K562 (cell line): Measurements from ENCODE around the gene ZFYVE19. TPM values are rescaled to one million over a fixed set of nuclear protein-coding genes. Genes with fewer than 3 reads are reported as not detected.

Source experiments
- ATAC-seq: fragments of 200-7000 bp; cut with Tn5 transposase; 3 replicates; pipeline ENCODE4 v1.9.1; 2020; ENCODE audit warnings: moderate library complexity
- BruUV-seq: library from RNA; stranded (reverse); fragments of 400-500 nt; replicated peaks from 2 replicates; lab custom pipeline; 2021; lab: Mats Ljungman, UMichigan
- CTCF ChIA-PET: fragments of 300-600 bp; formaldehyde crosslinking; extraction: SDS; loops from one replicate; lab custom pipeline; 2021; ENCODE audit warnings: low intra/inter-chr PET ratio; lab: Yijun Ruan, JAX
- POLR2A ChIA-PET: fragments of 300-600, 350-650 bp; sonication (Branson Sonifier 250); formaldehyde crosslinking; extraction: SDS; loops from one replicate; lab custom pipeline; 2021; ENCODE audit warnings: antibody characterized with exemption, inconsistent platforms; lab: Yijun Ruan, JAX
- DNase-seq, 4 experiments: peaks; one replicate each; pipeline versions ENCODE4 v3.0.0 to v3.0.0-alpha.2; 2011 to 2018; ENCODE audit warnings: low spot score in 3 of 4, mixed read lengths in 3 of 4; ENCODE audit errors: extremely low read depth in 1 of 4
- FAIRE-seq: peaks from 2 replicates; lab custom pipeline; 2011; peaks lifted over from hg19 to GRCh38; lab: Jason Lieb, UNC
- H2AFZ ChIP-seq: 2 replicates; pipeline ENCODE4 v1.6.0; 2011; ENCODE audit warnings: low read depth, low read length, control low read depth, inconsistent platforms
- H3K27ac ChIP-seq: fragments of 200-600 bp; 3 replicates; pipeline ENCODE4 v1.8.0; 2011; ENCODE audit warnings: low read depth, mild to moderate bottlenecking, control low read depth, inconsistent platforms, low read length, moderate library complexity, mixed read lengths; ENCODE audit errors: extremely low read depth
- H3K27me3 ChIP-seq, 2 experiments: fragments of 300-600 bp in 1 of 2; 2 replicates in 1 of 2; 3 replicates in 1 of 2; pipeline versions ENCODE4 v1.6.0 to v1.8.0; 2011; ENCODE audit warnings: inconsistent platforms in 2 of 2, low read length in 2 of 2, mild to moderate bottlenecking in 1 of 2, mixed read lengths in 1 of 2, moderate library complexity in 1 of 2; ENCODE audit not compliant: control insufficient read depth in 2 of 2, insufficient read depth in 2 of 2
- H3K36me3 ChIP-seq: fragments of 300-600 bp; 3 replicates; pipeline ENCODE4 v1.8.0; 2011; ENCODE audit warnings: mild to moderate bottlenecking, low read length, inconsistent platforms; ENCODE audit not compliant: control insufficient read depth, insufficient read depth
- H3K4me1 ChIP-seq, 2 experiments: fragments of 200-600 bp in 1 of 2; replicated peaks in 1 of 2; 2 replicates in 1 of 2; 3 replicates in 1 of 2; pipeline versions ENCODE4 v1.5.1 to v1.8.0; 2011; ENCODE audit warnings: inconsistent platforms in 2 of 2, low read length in 2 of 2, mild to moderate bottlenecking in 1 of 2, mixed read lengths in 1 of 2, moderate library complexity in 1 of 2; ENCODE audit not compliant: control insufficient read depth in 2 of 2, insufficient read depth in 2 of 2
- H3K4me2 ChIP-seq: 2 replicates; pipeline ENCODE4 v1.6.1; 2011; ENCODE audit warnings: low read length, control low read depth, inconsistent platforms, mixed read lengths; ENCODE audit not compliant: insufficient read depth
- H3K4me3 ChIP-seq: fragments of 200-600 bp; sonication (generic), shearing (Covaris generic); 2 replicates; pipeline ENCODE4 v1.5.1; 2016; ENCODE audit warnings: control low read depth, inconsistent platforms
- H3K79me2 ChIP-seq: fragments of 200-600 bp; 3 replicates; pipeline ENCODE4 v1.8.0; 2011; ENCODE audit warnings: low read length, inconsistent platforms; ENCODE audit not compliant: control insufficient read depth, insufficient read depth
- H3K9ac ChIP-seq, 2 experiments: 2 replicates each; pipeline versions ENCODE4 v1.6.0 to v1.6.1; 2011; ENCODE audit warnings: low read depth in 2 of 2, low read length in 2 of 2, control low read depth in 1 of 2, inconsistent platforms in 1 of 2, mild to moderate bottlenecking in 1 of 2, mixed read lengths in 1 of 2; ENCODE audit not compliant: insufficient read depth in 1 of 2
- H3K9me1 ChIP-seq: one replicate; pipeline ENCODE4 v1.6.0; 2011; ENCODE audit warnings: inconsistent platforms, mild to moderate bottlenecking, low read length, moderate library complexity; ENCODE audit not compliant: control insufficient read depth, insufficient read depth
- H3K9me3 ChIP-seq: replicated peaks from 2 replicates; pipeline ENCODE4 v1.5.1; 2011; ENCODE audit warnings: low read depth, low read length, inconsistent platforms; ENCODE audit not compliant: control insufficient read depth, insufficient read depth
- H4K20me1 ChIP-seq: replicated peaks from 2 replicates; pipeline ENCODE4 v1.6.1; 2011; ENCODE audit warnings: low read length, inconsistent platforms, mixed read lengths; ENCODE audit not compliant: control insufficient read depth, insufficient read depth
- E2F3 ChIP-seq: fragments of 250-450 bp; sonication (Bioruptor Pico); IDR thresholded peaks from 2 replicates; pipeline ENCODE4 v1.4.0; 2020; ENCODE audit warnings: mild to moderate bottlenecking
- ERF ChIP-seq: fragments of 450-650 bp; formaldehyde crosslinking; IDR thresholded peaks from 2 replicates; pipeline ENCODE4 v1.4.0; 2020; ENCODE audit warnings: mild to moderate bottlenecking, mixed read lengths
- L3MBTL2 ChIP-seq: fragments of 450-650 bp; IDR thresholded peaks from 2 replicates; pipeline ENCODE4 v1.6.1; 2016; ENCODE audit warnings: mild to moderate bottlenecking, moderate library complexity
- SMAD4 ChIP-seq: fragments of 250-450 bp; sonication (Bioruptor Pico); conservative IDR thresholded peaks from 2 replicates; pipeline ENCODE4 v1.8.0; 2021; ENCODE audit warnings: inconsistent platforms, mild to moderate bottlenecking, moderate library complexity
- ZNF184 ChIP-seq: sonication (generic); formaldehyde crosslinking; IDR thresholded peaks from 2 replicates; pipeline ENCODE4 v1.5.0; 2020; ENCODE audit warnings: missing genetic modification reagents
- ZNF583 ChIP-seq: fragments of 250-450 bp; sonication (Bioruptor Pico); IDR thresholded peaks from 2 replicates; pipeline ENCODE4 v1.4.0; 2020
- WGBS: fragments of 100-300 bp; shearing (Covaris generic); methylation state at CpG from one replicate; pipeline ENCODE4 v1.1.6; 2016; ENCODE audit warnings: low coverage, mixed read lengths; ENCODE audit not compliant: insufficient coverage; ENCODE audit errors: missing lambda C conversion rate; 5-methylcytosine and 5-hydroxymethylcytosine counted together
- in situ Hi-C: fragments of 300-500 bp; cut with MboI; formaldehyde crosslinking; loops from 4 replicates; pipeline ENCODE4 v1.15.0; 2018; ENCODE audit warnings: inconsistent platforms, mixed read lengths
- intact Hi-C: fragments of 100-400 bp; cut with micrococcal nuclease; formaldehyde crosslinking; loops from 2 replicates; pipeline ENCODE4 v1.14.2; 2022
- polyA plus RNA-seq, 8 experiments: library from polyadenylated mRNA; depleted of rRNA in 4 of 8; stranded (reverse) in 5 of 8; unstranded in 3 of 8; fragments of >200 nt; fragmentation: Nextera tagmentation in 2 of 8; fragmentation: Illumina TruSeq in 1 of 8; extraction: Ambion mirVana in 2 of 8; extraction: Trizol in 1 of 8; gene quantifications; 2 replicates each; pipeline versions ENCODE4 v1.2.1 to v1.2.3, GENCODE V29; 2011 to 2014; ENCODE audit warnings: inconsistent platforms in 1 of 8, missing spikeins in 1 of 8
- total RNA-seq, 7 experiments: library from RNA; depleted of rRNA in 6 of 7; stranded (reverse); fragments of >200 nt in 6 of 7; fragmentation: Illumina TruSeq in 2 of 7; extraction: Trizol in 2 of 7; gene quantifications; 2 replicates each; pipeline versions ENCODE4 v1.2.1 to v1.2.3, GENCODE V29; 2011 to 2021; ENCODE audit warnings: low replicate concordance in 1 of 7
- TF ChIP-seq, protein P1 (sequence below): fragments of 450-650 bp; formaldehyde crosslinking; IDR thresholded peaks from 2 replicates; pipeline ENCODE4 v1.4.0; 2022; ENCODE audit warnings: mild to moderate bottlenecking, moderate library complexity
- TF ChIP-seq, protein P2 (sequence below): fragments of 250-450 bp; sonication (Bioruptor Pico); IDR thresholded peaks from 2 replicates; pipeline ENCODE4 v1.9.0; 2021; ENCODE audit warnings: mild to moderate bottlenecking
- TF ChIP-seq, protein P3 (sequence below): fragments of 450-650 bp; IDR thresholded peaks from 2 replicates; pipeline ENCODE4 v1.6.1; 2017; ENCODE audit warnings: antibody characterized with exemption, mild to moderate bottlenecking

The ZFYVE19 gene
- total and polyA plus RNA-seq, 9 of the 15 experiments (the other 6 are each of a cell fraction or from before 2014, with no cell fraction given): 1.5 to 36.8 (median 19.9) TPM

DNA sequence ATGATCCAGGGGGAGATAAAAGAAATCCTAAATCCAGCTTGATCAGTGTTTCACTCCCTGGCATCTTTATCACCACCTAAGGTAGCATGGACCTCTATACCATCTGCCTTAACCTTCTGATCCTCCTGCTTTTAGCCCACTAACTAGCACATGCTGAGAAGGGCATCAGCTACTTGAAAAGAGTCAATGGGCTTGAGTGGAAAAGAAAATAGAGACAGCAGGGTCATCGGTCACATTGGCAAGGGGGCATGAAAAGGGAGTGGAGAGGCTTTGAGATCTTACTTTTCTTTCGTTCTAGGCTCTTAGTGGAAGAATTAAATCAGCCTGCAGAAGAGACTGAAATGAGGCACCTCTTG lies 239 bp upstream of the ZFYVE19 start:
- WGBS: 0% methylated on average over 2 of the region's 2 CpGs
- POLR2A ChIA-PET: interaction anchor here (0.8 to 1.8 kb wide), 3 partner anchors 9 to 24 kb away, joined by 3 to 12 read pairs (median 3); no protein-coding TSS in a partner anchor
- no peak for ATAC-seq
- Histone ChIP-seq H3K27ac (peak overlapping the region; percentile 95), H3K36me3 (peaks cover 29% of the 10 kb centered on the region), H2AFZ (peak overlapping the region; percentile 100), H3K9me1 (peaks cover 3% of the 10 kb centered on the region), H3K9ac (peak overlapping the region; percentile 96 to 98), H3K79me2 (peaks cover 19% of the 10 kb centered on the region), H3K4me2 (peak overlapping the region; percentile 98), H3K27me3 (no peaks in the 10 kb centered on the region), H3K4me3 (peak overlapping the region; percentile 81), H4K20me1 (no peaks in the 10 kb centered on the region), H3K4me1 (peaks cover 13 to 15% of the 10 kb centered on the region in 2 experiments; a peak in 4 of 5 replicates), H3K9me3 (no peaks in the 10 kb centered on the region; the same call in 1 of the 2 replicates)
- BruUV-seq: TSS peak; percentile 84
- no peak for FAIRE-seq
- CTCF ChIA-PET: no interaction called here
- intact Hi-C loops (no loop called here), in situ Hi-C loops (no loop called here)
- DNase-seq: no peak
- TF ChIP-seq, protein P1, sequence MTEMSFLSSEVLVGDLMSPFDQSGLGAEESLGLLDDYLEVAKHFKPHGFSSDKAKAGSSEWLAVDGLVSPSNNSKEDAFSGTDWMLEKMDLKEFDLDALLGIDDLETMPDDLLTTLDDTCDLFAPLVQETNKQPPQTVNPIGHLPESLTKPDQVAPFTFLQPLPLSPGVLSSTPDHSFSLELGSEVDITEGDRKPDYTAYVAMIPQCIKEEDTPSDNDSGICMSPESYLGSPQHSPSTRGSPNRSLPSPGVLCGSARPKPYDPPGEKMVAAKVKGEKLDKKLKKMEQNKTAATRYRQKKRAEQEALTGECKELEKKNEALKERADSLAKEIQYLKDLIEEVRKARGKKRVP (CRISPR knock-in tag): no peak
- no peak for TF ChIP-seq L3MBTL2
- TF ChIP-seq, protein P2, sequence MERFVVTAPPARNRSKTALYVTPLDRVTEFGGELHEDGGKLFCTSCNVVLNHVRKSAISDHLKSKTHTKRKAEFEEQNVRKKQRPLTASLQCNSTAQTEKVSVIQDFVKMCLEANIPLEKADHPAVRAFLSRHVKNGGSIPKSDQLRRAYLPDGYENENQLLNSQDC (CRISPR knock-in tag): 0 out of 2 replicates have a peak, but pooled peaks have one; percentile 22
- no peak for TF ChIP-seq ZNF184 (CRISPR knock-in tag)
- TF ChIP-seq ZNF583 (CRISPR knock-in tag): no peak
- no peak for TF ChIP-seq SMAD4
- no peak for TF ChIP-seq E2F3 (CRISPR knock-in tag)
- TF ChIP-seq, protein P3, sequence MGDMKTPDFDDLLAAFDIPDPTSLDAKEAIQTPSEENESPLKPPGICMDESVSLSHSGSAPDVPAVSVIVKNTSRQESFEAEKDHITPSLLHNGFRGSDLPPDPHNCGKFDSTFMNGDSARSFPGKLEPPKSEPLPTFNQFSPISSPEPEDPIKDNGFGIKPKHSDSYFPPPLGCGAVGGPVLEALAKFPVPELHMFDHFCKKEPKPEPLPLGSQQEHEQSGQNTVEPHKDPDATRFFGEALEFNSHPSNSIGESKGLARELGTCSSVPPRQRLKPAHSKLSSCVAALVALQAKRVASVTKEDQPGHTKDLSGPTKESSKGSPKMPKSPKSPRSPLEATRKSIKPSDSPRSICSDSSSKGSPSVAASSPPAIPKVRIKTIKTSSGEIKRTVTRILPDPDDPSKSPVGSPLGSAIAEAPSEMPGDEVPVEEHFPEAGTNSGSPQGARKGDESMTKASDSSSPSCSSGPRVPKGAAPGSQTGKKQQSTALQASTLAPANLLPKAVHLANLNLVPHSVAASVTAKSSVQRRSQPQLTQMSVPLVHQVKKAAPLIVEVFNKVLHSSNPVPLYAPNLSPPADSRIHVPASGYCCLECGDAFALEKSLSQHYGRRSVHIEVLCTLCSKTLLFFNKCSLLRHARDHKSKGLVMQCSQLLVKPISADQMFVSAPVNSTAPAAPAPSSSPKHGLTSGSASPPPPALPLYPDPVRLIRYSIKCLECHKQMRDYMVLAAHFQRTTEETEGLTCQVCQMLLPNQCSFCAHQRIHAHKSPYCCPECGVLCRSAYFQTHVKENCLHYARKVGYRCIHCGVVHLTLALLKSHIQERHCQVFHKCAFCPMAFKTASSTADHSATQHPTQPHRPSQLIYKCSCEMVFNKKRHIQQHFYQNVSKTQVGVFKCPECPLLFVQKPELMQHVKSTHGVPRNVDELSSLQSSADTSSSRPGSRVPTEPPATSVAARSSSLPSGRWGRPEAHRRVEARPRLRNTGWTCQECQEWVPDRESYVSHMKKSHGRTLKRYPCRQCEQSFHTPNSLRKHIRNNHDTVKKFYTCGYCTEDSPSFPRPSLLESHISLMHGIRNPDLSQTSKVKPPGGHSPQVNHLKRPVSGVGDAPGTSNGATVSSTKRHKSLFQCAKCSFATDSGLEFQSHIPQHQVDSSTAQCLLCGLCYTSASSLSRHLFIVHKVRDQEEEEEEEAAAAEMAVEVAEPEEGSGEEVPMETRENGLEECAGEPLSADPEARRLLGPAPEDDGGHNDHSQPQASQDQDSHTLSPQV: peak; percentile 77; the same call in 1 of the 2 replicates
- TF ChIP-seq ERF (CRISPR knock-in tag): no peak
